Bronchial epithelial cell (primary cell): ENCODE results near the gene NT5C3B. TPM values are rescaled to one million over a fixed set of nuclear protein-coding genes. Genes with fewer than 3 reads are reported as not detected.
"Not testable (repeated sequence)": the region's sequence is repeated elsewhere in the genome, so short reads cannot be mapped to it uniquely, and the experiment has no call there.

Experiments used
- DNase-seq: peaks from one replicate; pipeline ENCODE4 v3.0.0-alpha.2; 2010; ENCODE audit warnings: low read depth
- FAIRE-seq: peaks from 2 replicates; lab custom pipeline; 2011; peaks lifted over from hg19 to GRCh38; lab: Jason Lieb, UNC
- H3K27me3 ChIP-seq: 2 replicates; pipeline ENCODE4 v1.5.1; 2011; ENCODE audit warnings: low read length; ENCODE audit not compliant: control insufficient read depth, insufficient read depth
- H3K36me3 ChIP-seq: 2 replicates; pipeline ENCODE4 v1.5.1; 2011; ENCODE audit warnings: low read length; ENCODE audit not compliant: control insufficient read depth, insufficient read depth
- H3K4me3 ChIP-seq: 2 replicates; pipeline ENCODE4 v1.5.1; 2011; ENCODE audit warnings: mild to moderate bottlenecking, low read depth, low read length, control low read depth
- CTCF ChIP-seq: IDR thresholded peaks from 2 replicates; pipeline ENCODE4 v1.5.1; 2011; ENCODE audit warnings: mild to moderate bottlenecking, moderate library complexity, low read length, control low read depth, inconsistent platforms; ENCODE audit not compliant: insufficient read depth, severe bottlenecking
- total RNA-seq: library from RNA; depleted of rRNA; stranded (reverse); fragments of >200 nt; gene quantifications from 2 replicates; pipeline ENCODE4 v1.2.1, GENCODE V29; 2014

Gene NT5C3B
- total RNA-seq, 1 donor from 2014 or later: 124 TPM

- Histone ChIP-seq H3K4me3 (peak overlapping the region; percentile 74), H3K27me3 (no peaks in the 10 kb centered on the region), H3K36me3 (no peaks in the 10 kb centered on the region)
- FAIRE-seq (no peak), DNase-seq (no peak)
- no peak for TF ChIP-seq CTCF
Observed at GRCh38 chr17:41836550-41837196, 641 bp upstream of the NT5C3B start.

- Histone ChIP-seq H3K36me3 (peaks cover 1% of the 10 kb centered on the region), H3K4me3 (peak overlapping the region; percentile 74), H3K27me3 (no peaks in the 10 kb centered on the region)
- FAIRE-seq (no peak), DNase-seq (no peak)
- no peak for TF ChIP-seq CTCF
Observed at GRCh38 chr17:41835214-41835799, 725 bp downstream of the NT5C3B start.

GRCh38 chr17:41829961-41830360 is 6.1 kb downstream of the NT5C3B start:
- peaks cover 11% of the 10 kb centered on the region for H3K36me3 ChIP-seq
- FAIRE-seq, DNase-seq, H3K27me3 ChIP-seq, H3K4me3 ChIP-seq: not testable (repeated sequence)

- H3K27me3 ChIP-seq: no peaks in the 10 kb centered on the region
- peaks cover 10% of the 10 kb centered on the region for H3K36me3 ChIP-seq
- no peak for TF ChIP-seq CTCF
- no peak overlapping the region for H3K4me3 ChIP-seq
- DNase-seq (no peak), FAIRE-seq (no peak)
Observed at GRCh38 chr17:41825175-41825845, 10.7 kb downstream of the NT5C3B start.

- FAIRE-seq (no peak), DNase-seq (no peak)
- no peak overlapping the region for H3K4me3 ChIP-seq
- no peak for TF ChIP-seq CTCF
- H3K36me3 ChIP-seq: peaks cover 8% of the 10 kb centered on the region
- H3K27me3 ChIP-seq: no peaks in the 10 kb centered on the region
Observed at GRCh38 chr17:41824086-41824485, 11.9 kb downstream of the NT5C3B start.

- DNase-seq: no peak
- peaks cover 8% of the 10 kb centered on the region for H3K36me3 ChIP-seq
- H3K4me3 ChIP-seq: no peak overlapping the region
- no peak for TF ChIP-seq CTCF
- no peak for FAIRE-seq
- H3K27me3 ChIP-seq: no peaks in the 10 kb centered on the region
Observed at GRCh38 chr17:41823580-41823979, 12.5 kb downstream of the NT5C3B start.
